ENCODE results near the gene MAPK8IP1. TPM values are rescaled to one million over a fixed set of nuclear protein-coding genes. Genes with fewer than 3 reads are reported as not detected.
A peak's percentile ranks its signal among the peaks of the same experiment; 100 is the strongest.

The MAPK8IP1 gene
- total RNA-seq, 1 donor from 2014 or later, result 1.1 TPM

DNA sequence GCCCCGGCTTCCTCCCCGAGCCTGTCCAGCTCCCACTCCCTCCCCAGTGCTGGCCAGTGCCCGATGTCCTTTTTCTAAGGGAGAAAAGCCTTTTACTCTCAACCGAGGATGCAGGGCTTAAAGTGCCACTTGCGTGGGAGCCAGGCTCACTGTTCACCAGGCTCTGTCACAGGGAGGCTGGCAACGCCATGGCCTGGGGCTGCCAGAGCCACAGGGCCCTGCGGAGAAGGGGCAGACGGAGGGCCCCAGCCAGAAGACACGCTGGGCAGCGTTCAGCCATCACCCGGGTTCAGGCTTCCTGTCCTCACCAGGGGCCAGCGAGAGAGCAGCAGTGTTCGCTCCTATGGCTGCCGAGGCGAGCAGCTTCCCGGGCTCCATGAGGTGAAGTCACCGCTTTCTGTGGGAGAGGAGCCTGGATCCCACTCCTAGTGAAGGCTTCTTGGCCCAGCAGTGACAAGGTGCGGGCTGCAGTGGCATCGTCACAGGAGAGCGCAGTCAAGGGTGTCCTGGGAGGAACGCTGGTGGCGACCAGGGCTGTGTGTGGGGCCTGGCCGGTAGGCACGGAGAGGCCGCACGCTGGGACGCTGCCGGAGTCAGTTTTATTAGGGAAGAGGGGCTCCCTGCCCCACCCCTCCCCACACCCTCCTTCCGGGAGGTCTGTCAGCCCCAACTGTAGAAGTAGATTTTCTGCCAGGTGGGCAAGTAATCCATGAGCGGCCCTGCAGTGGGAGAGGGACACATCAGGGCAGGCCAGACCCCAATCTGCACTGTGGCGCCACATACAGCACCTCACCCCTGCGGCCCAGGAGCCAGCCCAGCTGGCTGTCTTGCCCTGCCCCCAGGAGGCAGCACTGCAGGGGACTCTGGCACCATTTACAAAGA, 24.4 kb downstream of the MAPK8IP1 start:
- ATAC-seq, result no peak

DNA sequence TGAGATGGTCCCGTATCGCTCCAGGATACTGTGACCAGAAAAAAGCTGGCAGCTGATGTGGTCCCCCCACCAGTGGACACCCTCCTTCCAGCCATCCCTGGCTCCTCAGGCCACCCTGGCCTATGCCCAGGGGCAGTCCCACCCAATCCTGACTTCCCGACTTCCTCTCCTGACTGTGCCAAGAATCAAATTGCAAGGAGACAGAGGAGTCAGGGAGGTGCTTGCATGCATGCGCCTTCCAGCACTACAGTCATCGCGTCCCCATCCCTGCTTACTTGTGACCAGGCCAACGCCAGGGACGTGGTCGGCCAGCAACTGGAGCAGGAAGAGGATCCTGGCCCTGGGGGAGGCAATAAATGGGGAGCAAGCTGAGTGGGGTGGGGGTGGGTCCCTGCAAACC, 25.2 kb downstream of the MAPK8IP1 start:
- ATAC-seq, result no peak

DNA sequence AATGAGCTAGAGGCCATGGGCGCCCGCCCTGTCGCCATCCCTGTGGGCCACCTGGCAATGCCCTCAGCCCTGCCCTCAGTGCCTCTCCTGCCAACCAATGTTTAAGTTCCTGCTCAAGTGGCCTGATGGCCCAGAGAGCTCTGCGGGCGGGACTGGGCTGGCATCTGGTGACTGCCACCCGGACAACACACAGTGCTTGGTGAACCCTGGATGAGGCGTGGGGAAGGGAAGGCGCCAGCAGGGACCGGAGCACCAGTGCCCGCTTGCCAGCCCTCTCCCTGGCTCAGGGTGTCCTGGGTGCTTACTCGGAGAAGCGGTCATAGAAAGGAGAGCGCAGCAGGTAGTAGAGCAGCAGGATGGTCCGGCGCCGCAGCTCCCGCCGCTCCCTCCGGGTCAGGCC, 28.1 kb downstream of the MAPK8IP1 start:
- no peak for ATAC-seq

DNA sequence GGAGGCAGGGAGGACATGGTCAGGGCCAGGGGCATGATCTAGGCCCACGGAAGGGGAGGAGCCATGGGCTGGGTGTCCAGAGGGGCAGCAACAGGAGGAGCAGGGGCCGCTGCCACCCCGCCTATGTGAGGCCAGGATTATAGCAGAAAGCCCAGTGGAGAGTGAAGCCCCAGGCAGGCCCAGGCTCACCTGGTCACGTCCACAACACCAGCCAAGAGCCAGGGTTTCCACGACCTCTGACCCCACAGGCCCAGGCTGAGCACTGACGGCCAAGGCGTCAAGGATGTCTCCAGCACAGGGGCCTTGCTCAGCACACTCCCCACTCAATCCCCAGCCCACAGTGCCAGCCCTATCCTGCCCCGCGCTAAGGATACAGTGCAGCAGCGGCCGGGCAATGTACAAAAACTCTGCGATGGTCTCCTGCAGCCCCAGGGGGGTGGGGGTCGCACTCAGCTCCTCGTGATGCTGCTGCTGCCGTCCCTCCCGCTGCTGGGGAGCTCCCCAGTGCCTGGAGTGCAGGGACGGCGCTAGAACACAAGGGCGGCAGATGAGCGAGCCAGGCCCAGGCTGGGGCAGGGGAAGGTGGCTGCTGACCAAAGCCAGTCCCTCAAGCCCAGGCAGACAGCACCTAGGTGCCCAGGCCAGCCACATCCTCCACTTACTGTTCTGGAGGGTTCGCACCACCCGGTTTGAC, 28.6 kb downstream of the MAPK8IP1 start:
- no peak for ATAC-seq

DNA sequence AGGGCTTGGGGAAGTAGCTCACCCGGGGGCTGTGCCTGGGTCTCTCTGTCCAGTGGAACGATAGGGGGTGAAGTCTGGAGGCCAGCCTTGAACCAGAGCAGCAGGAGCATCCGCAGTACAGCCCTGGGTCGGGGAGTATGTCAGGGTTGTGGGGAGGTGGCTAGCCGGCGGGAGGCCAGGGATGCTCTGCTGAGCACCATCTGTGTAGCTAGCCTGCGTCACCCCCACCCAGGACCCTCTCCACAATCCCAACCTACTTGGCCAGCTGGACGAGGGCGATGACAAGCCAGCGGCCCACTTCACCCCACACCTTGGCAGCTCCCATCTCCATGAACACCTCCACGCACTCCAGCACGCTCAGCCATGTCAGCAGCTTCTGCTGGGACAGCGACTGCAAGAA, 30.0 kb downstream of the MAPK8IP1 start:
- ATAC-seq, result no peak

DNA sequence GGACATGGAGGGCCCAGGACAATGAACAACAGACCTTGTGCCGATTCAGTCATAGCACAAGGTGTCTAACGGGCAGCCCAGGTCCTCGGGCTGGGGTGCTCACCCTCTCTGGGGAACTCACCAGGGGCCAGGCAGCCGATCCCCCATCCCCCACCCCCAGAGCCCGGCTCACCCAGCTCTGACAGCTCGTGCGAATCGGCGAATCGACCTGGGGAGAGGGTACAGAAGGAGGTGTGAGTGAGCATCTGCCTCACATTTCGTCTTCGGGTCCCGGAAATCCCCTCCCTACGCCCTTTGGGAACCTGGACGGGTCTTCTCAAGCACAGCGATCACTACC, 31.8 kb downstream of the MAPK8IP1 start:
- ATAC-seq, result no peak

DNA sequence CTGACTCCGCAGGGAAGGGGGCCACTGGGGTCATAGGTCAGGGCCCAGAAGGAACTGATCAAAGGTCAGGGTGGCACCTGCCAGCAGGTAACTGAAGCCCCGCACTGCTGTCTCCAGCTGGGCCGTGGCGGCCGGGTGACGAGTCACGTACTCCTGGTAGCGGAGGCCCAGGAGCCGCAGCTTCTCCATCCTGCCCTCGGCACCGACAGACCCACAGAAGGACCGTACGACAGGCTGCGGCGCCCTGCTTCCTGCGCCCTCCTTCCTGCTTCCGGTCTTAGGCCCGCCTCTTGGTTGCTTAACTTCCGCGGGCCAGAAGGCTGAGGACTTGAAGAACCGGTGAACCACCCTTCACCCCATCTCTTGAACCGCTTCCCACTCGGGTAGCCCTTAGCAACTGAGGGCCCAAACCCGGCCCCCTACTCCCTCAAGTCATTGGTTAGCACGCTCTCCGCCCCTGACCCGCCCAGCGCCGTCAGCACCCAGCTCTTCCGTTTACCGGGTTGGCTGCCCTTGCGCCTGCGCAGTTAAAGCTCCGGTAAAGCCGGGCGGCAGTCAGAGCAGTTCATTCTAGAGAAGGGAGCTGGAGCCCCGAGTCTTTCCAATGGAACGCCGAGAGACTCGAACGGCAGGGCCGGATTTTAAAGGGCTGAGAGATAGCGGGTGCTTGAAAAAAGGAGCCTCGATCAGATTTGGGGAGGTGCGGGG, 32.3 kb downstream of the MAPK8IP1 start, which contains the start of gene PEX16:
Gene PEX16, minus strand, starts transcription at position 255 of the 708 bp plus-strand sequence. Its CDS starts 66 bp downstream, at position 189.
- peak; percentile 94 for ATAC-seq

DNA sequence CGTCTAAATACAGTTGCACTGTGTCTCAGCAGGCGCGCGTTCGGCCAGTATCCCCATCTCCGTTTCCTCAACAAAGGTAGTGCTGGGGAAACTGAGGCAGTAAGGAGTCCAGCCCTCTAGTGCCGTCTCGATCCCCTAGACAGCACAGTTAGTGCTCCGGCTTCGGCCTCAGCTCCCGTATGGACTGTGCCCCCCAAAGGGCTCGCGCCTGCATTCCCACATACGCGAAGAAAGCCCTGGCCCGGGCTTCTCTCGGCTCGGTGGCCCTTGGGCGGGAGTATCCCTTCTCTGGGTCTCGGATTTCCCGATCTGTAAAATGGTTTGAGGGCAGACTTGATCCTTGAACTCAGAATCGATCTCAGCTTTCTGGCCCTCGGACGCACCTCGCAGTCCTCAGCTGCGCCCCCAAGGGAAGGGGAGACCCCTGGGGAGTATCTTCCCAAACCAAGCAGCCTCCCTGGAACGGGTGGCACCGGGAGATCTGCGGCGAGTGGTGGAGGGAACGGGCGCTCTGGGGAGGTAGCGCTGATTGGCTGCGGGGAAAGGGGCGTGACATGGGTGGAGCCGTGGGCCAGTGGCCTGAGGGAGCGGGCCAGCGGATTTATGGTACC, 33.0 kb downstream of the MAPK8IP1 start:
- ATAC-seq, result peak; percentile 47

DNA sequence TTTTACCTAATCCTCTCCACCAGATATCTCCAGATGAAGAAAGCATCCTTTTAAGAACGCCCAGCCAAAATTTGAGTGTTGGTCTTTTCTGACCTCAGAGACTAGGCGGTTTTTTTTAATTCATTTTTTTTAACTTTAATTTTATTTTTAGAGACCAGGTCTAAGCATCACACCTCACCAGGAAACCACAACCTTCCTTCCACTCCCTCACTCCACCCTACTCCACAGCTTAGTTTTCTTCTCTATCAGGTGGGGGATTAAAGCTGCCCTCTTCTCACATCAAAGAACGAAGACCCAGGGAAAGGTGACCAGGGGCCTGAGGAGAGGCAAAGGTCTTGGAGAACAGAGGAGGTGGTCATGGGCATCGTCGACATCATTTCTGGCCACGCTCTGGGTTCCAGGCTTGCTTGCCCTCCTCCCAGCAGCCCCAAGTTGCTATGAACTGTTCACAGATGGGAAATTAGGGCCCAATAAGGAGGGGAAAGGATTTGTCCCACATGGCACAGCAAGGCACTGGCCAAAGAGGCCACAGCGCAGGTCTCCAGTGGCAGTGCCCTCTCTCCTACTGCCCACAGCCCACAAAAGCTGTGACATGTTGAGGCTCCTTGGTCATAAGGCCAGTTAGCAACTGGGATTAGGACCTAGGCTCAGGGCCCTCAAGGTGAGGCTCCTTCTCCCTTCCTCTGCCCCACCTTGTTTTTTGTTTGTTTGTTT, 33.7 kb downstream of the MAPK8IP1 start:
- ATAC-seq, result no peak

DNA sequence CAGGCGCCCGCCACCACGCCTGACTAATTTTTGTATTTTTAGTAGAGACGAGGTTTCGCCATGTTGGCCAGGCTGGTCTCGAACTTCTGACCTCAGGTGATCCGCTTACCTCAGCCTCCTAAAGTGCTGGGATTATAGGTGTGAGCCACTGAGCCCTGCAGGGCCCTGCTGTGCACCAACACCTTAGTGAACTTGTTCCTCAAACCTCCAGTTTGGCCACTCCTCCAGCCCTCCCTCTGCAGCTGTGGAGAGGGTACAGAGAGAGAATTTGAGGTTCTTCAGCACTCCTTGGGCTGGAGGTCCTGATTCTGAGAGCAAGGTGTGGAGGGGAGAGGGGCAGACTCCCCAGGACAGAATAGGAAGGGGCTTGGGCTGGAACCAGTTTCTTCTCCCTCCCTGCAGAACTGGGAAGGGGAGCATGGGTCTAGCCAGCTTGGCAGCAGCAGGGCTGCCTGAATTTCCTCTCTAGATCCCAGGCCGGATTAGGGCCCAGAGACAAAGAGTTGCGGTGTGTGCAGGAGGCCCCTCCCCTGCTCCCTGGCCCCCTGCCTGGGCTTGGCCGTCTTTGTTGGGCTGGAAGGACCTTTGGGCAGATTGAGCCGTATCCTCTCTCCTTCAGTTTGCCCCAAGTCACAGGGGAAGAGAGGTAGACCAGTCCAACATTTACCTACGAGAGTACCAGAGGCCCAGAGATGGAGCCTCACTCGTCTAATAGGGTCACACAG, 34.5 kb downstream of the MAPK8IP1 start:
- no peak for ATAC-seq

DNA sequence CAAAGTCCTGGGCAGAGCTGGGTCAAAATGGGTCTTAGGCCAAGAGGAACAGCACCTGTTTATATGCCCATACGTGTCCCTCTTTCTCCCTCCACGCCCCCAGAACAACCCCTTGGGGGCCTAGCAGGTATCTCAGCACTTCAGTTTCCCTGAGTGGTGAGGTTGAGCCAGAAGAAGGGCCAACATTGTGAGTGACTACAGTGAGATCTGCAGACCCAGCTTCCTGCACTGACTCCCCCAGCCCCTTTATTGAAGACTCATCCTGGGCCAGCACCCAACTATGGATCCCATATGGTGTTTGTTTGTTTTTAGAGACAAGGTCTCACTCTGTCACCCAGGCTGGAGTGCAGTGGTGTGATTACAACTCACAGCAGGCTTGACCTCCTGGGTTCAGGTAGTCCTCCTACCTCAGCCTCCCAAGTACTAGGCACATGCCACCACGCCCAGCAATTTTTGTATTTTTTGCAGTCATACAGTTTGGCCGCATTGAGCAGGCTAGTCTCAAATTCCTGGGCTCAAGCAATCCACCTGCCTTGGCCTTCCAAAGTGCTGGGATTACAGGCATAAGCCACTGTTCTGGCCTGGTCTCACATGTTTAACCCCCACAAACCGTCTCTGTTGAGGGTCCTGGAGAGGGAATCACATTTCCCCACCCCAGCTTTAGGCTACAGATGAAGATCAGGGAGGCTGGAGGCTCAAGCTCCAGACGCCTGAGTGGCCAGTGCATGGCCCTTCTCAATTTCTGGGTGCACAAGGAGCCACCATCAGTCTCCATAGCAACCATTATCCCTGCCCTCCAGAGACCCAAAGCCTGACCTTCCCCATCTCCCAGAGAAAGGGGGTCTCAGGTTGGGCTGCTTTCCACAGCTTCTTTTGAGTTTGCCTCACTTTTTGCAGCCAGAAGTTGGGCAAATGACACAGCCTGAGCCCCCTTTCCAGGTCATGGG, 35.4 kb downstream of the MAPK8IP1 start:
- ATAC-seq, result no peak

DNA sequence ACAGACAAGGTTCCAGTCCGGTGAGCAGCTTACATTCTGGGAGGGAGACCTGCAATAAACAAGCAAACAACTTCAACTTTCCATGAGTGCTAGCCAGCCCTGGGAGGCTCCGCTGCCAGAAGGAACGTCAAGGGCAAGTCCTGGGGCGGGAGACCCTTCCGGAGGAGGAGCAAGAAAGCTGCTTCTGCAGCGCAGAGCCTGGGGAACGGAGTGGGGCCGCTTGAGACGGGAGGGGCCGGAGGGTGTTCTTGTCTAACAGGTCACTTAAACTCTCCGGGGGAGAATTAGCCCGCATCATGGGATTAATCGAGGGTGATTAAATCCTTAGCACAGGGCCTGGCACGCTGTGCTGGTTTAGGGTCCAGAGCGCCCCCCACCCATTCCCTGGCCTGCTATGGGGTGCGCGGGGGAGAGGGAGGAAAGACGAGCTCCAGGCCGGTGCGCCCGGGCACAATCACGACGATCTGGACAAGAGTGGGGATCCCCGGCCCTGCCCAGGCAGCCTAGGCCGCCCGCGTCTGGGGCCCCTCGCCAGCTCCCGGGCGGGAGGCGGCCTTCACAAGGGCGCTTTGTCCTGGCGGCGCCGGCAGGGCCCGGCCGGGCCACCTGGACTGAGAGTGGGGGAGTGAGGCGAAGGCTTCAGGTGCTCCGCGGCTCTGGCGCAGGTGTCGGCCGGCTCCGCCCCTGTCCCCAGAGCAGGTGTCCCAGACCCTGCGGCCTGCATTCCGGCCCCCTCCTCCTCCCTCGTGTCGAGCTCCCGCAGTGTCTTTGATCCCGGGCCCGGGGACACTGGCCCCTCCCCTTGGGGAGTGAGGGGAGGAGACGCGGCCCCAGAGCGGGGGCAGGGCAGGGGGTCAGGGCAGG, 36.3 kb downstream of the MAPK8IP1 start:
- peak; percentile 2 for ATAC-seq

DNA sequence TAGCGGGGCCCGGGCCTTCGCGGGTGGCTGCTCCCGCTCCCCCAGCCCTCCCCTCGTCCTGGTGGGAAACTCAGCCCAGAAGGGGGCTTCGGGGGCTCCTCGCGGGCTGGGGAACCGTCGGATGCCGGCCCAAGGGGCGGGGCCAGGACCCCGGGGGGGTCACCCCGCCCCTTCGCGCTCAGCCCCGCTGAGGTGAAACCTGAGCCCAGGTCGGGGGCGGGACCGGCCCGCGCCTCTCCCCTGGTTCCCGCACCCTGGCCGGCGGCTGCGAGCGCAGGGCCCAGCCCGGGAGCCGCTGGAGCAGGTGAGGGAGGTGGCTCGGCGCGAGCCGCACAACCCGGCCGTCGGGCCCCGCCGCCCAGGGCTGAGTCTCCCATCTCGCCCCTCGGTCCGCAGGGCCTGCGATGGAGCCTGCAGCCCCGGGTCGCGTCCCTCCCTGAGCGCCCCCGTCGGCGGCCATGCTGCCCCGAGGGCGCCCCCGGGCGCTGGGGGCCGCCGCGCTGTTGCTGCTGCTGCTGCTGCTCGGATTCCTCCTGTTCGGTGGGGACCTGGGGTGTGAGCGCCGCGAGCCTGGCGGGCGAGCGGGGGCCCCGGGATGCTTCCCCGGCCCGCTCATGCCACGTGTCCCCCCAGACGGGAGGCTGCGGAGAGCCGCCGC, 37.1 kb downstream of the MAPK8IP1 start, which contains the start of gene LARGE2:
Gene LARGE2, plus strand, starts transcription at position 232 of the 658 bp plus-strand sequence. Its CDS starts 227 bp downstream, at position 459.
- peak; percentile 53 for ATAC-seq

DNA sequence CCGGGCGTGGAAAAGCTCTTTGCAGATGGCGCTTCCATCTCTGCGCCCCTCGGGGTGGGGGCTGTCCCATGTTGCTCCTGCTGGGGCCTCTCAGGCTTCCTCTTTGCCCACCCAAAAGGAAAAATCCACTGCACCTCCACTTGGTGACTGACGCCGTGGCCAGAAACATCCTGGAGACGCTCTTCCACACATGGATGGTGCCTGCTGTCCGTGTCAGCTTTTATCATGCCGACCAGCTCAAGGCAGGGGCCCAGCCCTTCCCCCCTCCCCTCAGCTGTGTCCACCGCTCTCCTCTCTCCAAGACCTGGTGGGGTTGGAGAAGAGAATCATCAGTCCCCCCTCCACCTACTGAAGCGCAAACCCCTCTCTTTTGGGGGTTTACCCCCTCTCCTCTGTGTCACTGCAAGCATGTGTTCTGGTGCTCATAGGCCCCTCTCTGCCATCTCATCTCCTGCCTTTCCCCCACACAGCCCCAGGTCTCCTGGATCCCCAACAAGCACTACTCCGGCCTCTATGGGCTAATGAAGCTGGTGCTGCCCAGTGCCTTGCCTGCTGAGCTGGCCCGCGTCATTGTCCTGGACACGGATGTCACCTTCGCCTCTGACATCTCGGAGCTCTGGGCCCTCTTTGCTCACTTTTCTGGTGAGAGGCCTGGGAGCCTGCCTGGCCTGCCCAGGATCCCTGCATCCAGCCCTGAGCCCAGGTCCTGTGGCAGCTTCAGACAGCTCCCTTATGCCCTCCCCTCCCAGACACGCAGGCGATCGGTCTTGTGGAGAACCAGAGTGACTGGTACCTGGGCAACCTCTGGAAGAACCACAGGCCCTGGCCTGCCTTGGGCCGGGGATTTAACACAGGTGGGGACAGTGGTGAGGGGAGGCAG, 38.8 kb downstream of the MAPK8IP1 start:
- no peak for ATAC-seq

DNA sequence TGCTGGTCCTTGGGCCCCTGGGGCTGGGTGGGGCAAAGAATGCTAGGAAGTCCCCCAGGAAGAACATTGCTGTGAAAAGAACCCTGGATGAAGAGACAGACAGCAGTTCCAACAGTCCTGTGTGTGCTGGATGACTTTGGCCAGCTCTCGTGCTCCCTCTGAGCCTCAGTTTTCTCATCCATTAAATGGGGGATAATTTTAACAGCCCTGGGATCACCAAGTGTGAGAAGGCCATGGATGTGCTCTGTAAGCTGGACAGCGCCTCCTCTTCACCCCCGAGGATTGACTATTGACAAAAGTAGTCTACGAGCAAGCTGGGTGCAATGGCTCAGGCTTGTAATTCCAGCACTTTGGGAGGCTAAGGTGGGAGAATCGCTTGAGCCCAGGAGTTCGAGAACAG, 39.5 kb downstream of the MAPK8IP1 start:
- ATAC-seq, result no peak

DNA sequence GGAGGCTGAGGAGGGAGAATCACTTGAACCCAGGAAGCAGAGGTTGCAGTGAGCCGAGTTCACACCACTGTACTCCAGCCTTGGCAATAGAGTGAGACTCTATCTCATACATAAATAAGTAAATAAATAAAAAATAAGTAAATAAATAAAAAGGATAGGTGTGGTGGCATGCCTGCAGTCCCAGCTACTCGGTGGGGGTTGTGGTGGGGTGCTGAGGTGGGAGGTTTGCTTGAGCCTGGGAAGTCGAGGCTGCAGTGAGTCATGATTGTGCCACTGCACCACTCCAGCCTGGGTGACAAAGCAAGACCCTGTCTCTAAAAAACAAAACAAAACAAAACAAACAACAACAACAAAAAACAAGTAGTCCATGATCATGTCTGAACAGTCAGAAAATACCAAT, 40.1 kb downstream of the MAPK8IP1 start:
- ATAC-seq, result no peak

DNA sequence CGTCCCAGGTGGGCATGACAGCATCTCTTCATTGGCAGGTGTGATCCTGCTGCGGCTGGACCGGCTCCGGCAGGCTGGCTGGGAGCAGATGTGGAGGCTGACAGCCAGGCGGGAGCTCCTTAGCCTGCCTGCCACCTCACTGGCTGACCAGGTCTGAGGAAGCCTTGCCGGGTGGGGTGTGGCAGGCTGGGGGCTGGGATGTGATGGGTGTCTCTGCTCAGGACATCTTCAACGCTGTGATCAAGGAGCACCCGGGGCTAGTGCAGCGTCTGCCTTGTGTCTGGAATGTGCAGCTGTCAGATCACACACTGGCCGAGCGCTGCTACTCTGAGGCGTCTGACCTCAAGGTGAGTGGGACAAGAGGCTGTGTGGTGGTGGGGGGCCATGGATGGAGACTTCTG, 40.5 kb downstream of the MAPK8IP1 start:
- no peak for ATAC-seq

Measured in esophagus mucosa (tissue), 1 donor.